Heart left ventricle (tissue), 16 donors: Measurements from ENCODE around the gene UVSSA. TPM values are rescaled to one million over a fixed set of nuclear protein-coding genes. Genes with fewer than 3 reads are reported as not detected.

Source experiments
- ATAC-seq, 4 donors: fragments of 200-7000 bp; cut with Tn5 transposase; one replicate each; pipeline ENCODE4 v1.9.1; 2020 to 2022; ENCODE audit warnings: moderate library complexity in 4 of 4, mild to moderate bottlenecking in 3 of 4, moderate number of reproducible peaks in 1 of 4
- DNase-seq, 5 donors: peaks; one replicate each; pipeline ENCODE4 v3.0.0-alpha.2; 2020
- H3K27ac ChIP-seq, 12 donors: fragments of 200-600 bp; sonication (generic) in 4 of 12; one replicate each; pipeline versions ENCODE4 v1.5.0 to v1.8.0; 2016 to 2022; ENCODE audit warnings: mild to moderate bottlenecking in 2 of 12
- H3K27me3 ChIP-seq, 9 donors: fragments of 200-600 bp; sonication (generic) in 2 of 9; one replicate each; pipeline versions ENCODE4 v1.5.1 to v1.8.0; 2016 to 2022; ENCODE audit warnings: mild to moderate bottlenecking in 3 of 9
- H3K36me3 ChIP-seq, 9 donors: fragments of 200-600 bp; sonication (generic) in 2 of 9; one replicate each; pipeline versions ENCODE4 v1.5.0 to v1.8.0; 2018 to 2022; ENCODE audit warnings: mild to moderate bottlenecking in 2 of 9
- H3K4me1 ChIP-seq, 12 donors: fragments of 200-600 bp; sonication (generic) in 4 of 12; one replicate each; pipeline versions ENCODE4 v1.5.0 to v1.8.0; 2016 to 2022; ENCODE audit warnings: mild to moderate bottlenecking in 3 of 12
- H3K4me3 ChIP-seq, 12 donors: fragments of 200-600 bp; sonication (generic) in 4 of 12; one replicate each; pipeline versions ENCODE4 v1.5.0 to v1.8.0; 2017 to 2022; ENCODE audit warnings: mild to moderate bottlenecking in 9 of 12, moderate library complexity in 4 of 12
- H3K9me3 ChIP-seq, 12 donors: fragments of 200-600 bp; sonication (generic) in 4 of 12; one replicate each; pipeline versions ENCODE4 v1.5.0 to v1.8.0; 2016 to 2022; ENCODE audit warnings: mild to moderate bottlenecking in 1 of 12
- CTCF ChIP-seq, 12 donors: fragments of 200-600 bp; sonication (generic) in 4 of 12; IDR thresholded peaks; one replicate each; pipeline versions ENCODE4 v1.5.0 to v1.8.0; 2018 to 2022; ENCODE audit warnings: antibody characterized with exemption in 12 of 12, mild to moderate bottlenecking in 5 of 12
- POLR2A ChIP-seq, 2 donors: fragments of 450-650 bp; IDR thresholded peaks; one replicate each; pipeline ENCODE4 v1.6.1; 2017; ENCODE audit warnings: antibody characterized with exemption in 2 of 2, mild to moderate bottlenecking in 2 of 2, moderate library complexity in 2 of 2
- WGBS, 4 donors: extraction: QIAGEN DNeasy Blood & Tissue Kit in 2 of 4; methylation state at CpG; one replicate each; pipeline versions ENCODE4 v1.1.5 to v1.1.7; 2013 to 2018; 5-methylcytosine and 5-hydroxymethylcytosine counted together
- intact Hi-C, 10 donors: fragments of 100-400 bp; cut with DNase I; formaldehyde crosslinking; loops; one replicate each; pipeline versions ENCODE4 v1.11.1 to v1.14.2; 2022
- polyA plus RNA-seq, 2 donors: library from polyadenylated mRNA; stranded (reverse); fragments of 200-250 nt; gene quantifications; one replicate each; pipeline ENCODE4 v1.2.3, GENCODE V29; 2013
- total RNA-seq, 9 donors: library from RNA; depleted of rRNA in 2 of 9; stranded (reverse); fragments of >200 nt in 2 of 9; fragmentation: NEBNext Ultra II Directional in 3 of 9; extraction: Animal tissue kit (Norgen Biotek cat#: 25700) in 3 of 9; gene quantifications; one replicate each; pipeline versions ENCODE4 v1.1.0 to v1.2.4, GENCODE V29; 2016 to 2023
- donor health status: ischemic (EF 13 %, LVEDD 7.1; RV severe dilation, severe dysfunction).
- donor health status: healthy with polysubstance abuse.
- donor health status: DM: no; HTN: yes; CAD: no.
- donor health status: DM: no; HTN: no; CAD: no.
- donor health status: ischemic (EF 25% LVEDD 6.9; RV normal size, moderate dysfunction).
- donor health status: ischemic (EF 25% LVEDD 5.7; RV mildly dilated, moderate dysfunction).
- donor health status: healthy.
- donor health status: DM: yes; HTN: yes; CAD: no.
- donor health status: ischemic (EF 35%, LVEDD 5.7; RV mildly dilated, moderate dysfunction).
- donor health status: nonischemic (EF 11% LVEDD 7.7; RV severe dilation, severe dysfunction).
- donor health status: DM: yes; HTN: yes; CAD: no.
- donor health status: PGD.
- donor health status: ischemic (EF 29% LVEDD 5.4; RV normal size, mild dysfunction).
- donor health status: nonischemic (EF 23%, LVEDD 6.1; RV moderate dilation, normal function).

Gene UVSSA
- total and polyA plus RNA-seq, 11 donors = 4.7 to 14.2 (median 6.7) TPM

- TF ChIP-seq POLR2A (IDR thresholded peaks at IDR 0.05) (no peak), CTCF (IDR thresholded peaks at IDR 0.05) (no peak)
- Histone ChIP-seq H3K36me3 (peaks cover 0 to 52% (median 8%) of the 10 kb centered on the region in 9 donors), H3K27ac (no peak overlapping the region), H3K4me3 (no peak overlapping the region), H3K4me1 (peaks cover 0 to 4% (median 0%) of the 10 kb centered on the region in 12 donors), H3K27me3 (no peaks in the 10 kb centered on the region), H3K9me3 (no peaks in the 10 kb centered on the region)
- DNase-seq (no peak), ATAC-seq (no peak)
- intact Hi-C loops = loop anchor here in 9 of 10 donors (5.0 to 10.0 kb wide), 6 partner anchors 153 to 368 kb away; partner anchors contain the start of genes TACC3 (in 6 of the 9) and TMEM129 (in 6 of the 9)
- WGBS, 4 donors = 86 to 95% (median 90%) methylated on average over 14 of the region's 14 CpGs
Observed at GRCh38 chr4:1359144-1359501, 12.1 kb downstream of the UVSSA start.

- intact Hi-C loops = loop anchor here in 9 of 10 donors (5.0 to 10.0 kb wide), 6 partner anchors 152 to 367 kb away; partner anchors contain the start of genes TACC3 (in 6 of the 9) and TMEM129 (in 6 of the 9)
Observed at GRCh38 chr4:1359976-1360375, 13.0 kb downstream of the UVSSA start.

DNA sequence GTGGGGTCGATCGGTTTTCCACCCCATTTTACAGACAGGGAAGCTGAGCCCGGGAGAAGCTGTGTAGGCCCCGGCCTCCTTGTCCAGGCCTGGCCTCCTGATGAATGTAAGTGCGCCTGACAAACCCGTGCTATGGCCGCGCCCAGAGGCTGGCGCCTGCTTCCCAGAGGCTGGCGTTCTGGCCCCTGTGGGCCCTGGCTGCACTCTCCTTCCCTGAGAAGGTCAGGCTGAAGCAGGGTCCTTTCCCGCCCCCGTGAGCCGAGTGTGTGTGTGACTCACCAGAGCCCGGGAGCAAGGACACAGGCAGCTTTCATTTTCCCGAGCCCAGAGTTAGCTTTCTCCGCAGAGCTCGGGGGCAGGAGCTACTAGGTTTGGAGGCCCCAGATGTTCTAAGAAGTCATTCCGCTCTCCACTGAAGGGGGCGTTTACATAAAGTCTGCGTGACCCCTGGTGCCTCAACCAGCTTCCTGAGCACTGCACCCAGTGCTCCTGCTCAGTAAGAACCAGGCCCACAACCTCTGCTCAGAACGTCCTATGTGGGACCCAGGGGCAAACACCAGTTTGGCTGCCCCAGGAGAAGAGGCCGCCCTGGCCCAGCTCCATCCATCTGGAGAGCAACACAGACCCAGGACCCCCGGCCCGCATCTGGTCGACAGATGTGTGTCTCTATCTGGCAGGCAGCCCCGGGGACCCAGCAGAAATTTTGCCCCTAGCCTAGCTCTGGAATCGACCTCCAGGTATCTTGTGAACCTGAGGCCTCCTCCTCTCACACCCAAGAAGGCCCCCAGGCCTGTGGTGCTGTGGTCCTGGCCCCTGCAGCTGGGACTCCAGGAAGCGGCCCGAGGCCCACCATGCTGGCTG, 13.6 kb downstream of the UVSSA start:
- H3K27me3 ChIP-seq = no peaks in the 10 kb centered on the region
- H3K27ac ChIP-seq = peak overlapping the region in 1 of 12 donors; percentile 5
- H3K4me1 ChIP-seq = peaks cover 0 to 4% (median 0%) of the 10 kb centered on the region in 12 donors
- H3K9me3 ChIP-seq = no peaks in the 10 kb centered on the region
- peaks cover 0 to 43% (median 8%) of the 10 kb centered on the region in 9 donors for H3K36me3 ChIP-seq
- DNase-seq = no peak
- 87 to 94% (median 89%) methylated on average over 11 to 29 of the region's 29 CpGs for WGBS, 4 donors
- no peak overlapping the region for H3K4me3 ChIP-seq
- intact Hi-C loops = no loop called here
- TF ChIP-seq CTCF (IDR thresholded peaks at IDR 0.05) (no peak), POLR2A (IDR thresholded peaks at IDR 0.05) (no peak)
- no peak for ATAC-seq

More at GRCh38 chr4:1359976-1360375, 13.0 kb downstream of the UVSSA start:
- WGBS, 4 donors = 91% methylated on average over 12 to 16 of the region's 16 CpGs
- Histone ChIP-seq H3K4me3 (no peak overlapping the region), H3K27me3 (no peaks in the 10 kb centered on the region), H3K36me3 (peaks cover 0 to 45% (median 8%) of the 10 kb centered on the region in 9 donors), H3K4me1 (peaks cover 0 to 4% (median 0%) of the 10 kb centered on the region in 12 donors), H3K27ac (no peak overlapping the region), H3K9me3 (no peaks in the 10 kb centered on the region)
- ATAC-seq = no peak
- no peak for TF ChIP-seq CTCF (IDR thresholded peaks at IDR 0.05)
- TF ChIP-seq POLR2A (IDR thresholded peaks at IDR 0.05) = no peak
- DNase-seq = no peak

DNA sequence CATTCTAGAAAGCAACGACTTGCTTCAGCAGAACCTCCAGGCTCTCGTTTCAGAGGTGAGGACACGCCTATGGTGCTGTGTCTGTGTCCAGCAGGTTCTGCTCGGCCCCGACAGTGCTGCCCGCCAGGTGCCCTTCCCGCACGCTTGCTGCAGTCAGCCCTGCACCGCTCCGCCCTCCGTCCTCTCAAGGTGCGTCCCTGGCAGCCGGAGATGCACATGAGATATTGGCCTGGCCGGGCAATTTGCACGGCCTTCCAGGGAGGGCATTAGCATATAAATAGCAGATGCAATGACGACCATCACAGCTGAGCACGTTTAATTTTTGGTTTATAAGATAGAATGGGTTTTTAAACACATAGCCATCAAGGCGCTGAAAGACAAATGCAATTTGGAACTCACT, 14.4 kb downstream of the UVSSA start:
- intact Hi-C loops = no loop called here
- no peak for DNase-seq
- Histone ChIP-seq H3K27ac (no peak overlapping the region), H3K4me1 (peaks cover 0 to 1% (median 0%) of the 10 kb centered on the region in 12 donors), H3K27me3 (no peaks in the 10 kb centered on the region), H3K36me3 (peaks cover 0 to 50% (median 11%) of the 10 kb centered on the region in 9 donors), H3K4me3 (no peak overlapping the region), H3K9me3 (no peaks in the 10 kb centered on the region)
- no peak for ATAC-seq
- 85 to 93% (median 89%) methylated on average over 18 of the region's 18 CpGs for WGBS, 4 donors
- TF ChIP-seq CTCF (IDR thresholded peaks at IDR 0.05) (no peak), POLR2A (IDR thresholded peaks at IDR 0.05) (no peak)
